OCI-LY1 (cell line): ENCODE data around the gene MAP3K7.

Source experiments
- EZH2 ChIP-seq: fragments of 200-600 bp; sonication (generic), shearing (Covaris generic); IDR thresholded peaks from 2 replicates; pipeline ENCODE4 v1.8.0; 2017; ENCODE audit warnings: borderline replicate concordance, mixed run types, mild to moderate bottlenecking, antibody characterized with exemption, low read length, moderate library complexity, mixed read lengths
- TF ChIP-seq, protein P1 (sequence below): fragments of 200-600 bp; sonication (generic), shearing (Covaris generic); IDR thresholded peaks from 2 replicates; pipeline ENCODE4 v1.5.1; 2017; ENCODE audit warnings: mild to moderate bottlenecking, antibody characterized with exemption, low read length, moderate library complexity, mixed read lengths

DNA sequence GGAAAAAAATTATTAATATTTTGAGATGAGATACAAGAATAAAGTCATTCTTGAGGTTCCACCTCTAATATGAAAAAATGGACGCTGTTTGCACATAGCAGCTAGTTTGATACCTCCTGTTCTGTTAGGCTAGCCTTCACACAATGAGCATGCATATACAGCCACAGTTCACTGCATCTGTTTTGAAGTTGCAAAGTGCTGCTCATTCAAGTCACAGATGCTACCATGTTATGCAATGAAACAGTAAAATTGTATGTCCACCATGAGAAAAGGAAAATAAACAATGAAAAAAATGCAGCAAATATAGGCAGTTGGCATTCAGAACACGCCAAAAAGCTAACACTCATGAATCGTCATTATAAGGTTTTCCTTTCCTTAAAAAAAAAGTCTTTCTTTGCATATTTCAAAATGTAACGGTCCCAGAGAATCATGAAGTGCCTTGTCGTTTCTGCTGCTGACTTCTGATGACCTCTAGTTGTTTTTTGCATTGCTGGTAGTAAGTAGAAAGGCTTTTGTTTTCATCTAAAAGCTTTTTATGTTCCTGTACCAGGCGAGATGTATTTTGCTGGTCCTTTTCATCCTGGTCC is 70.7 kb downstream of the MAP3K7 start:
- TF ChIP-seq, protein P1, sequence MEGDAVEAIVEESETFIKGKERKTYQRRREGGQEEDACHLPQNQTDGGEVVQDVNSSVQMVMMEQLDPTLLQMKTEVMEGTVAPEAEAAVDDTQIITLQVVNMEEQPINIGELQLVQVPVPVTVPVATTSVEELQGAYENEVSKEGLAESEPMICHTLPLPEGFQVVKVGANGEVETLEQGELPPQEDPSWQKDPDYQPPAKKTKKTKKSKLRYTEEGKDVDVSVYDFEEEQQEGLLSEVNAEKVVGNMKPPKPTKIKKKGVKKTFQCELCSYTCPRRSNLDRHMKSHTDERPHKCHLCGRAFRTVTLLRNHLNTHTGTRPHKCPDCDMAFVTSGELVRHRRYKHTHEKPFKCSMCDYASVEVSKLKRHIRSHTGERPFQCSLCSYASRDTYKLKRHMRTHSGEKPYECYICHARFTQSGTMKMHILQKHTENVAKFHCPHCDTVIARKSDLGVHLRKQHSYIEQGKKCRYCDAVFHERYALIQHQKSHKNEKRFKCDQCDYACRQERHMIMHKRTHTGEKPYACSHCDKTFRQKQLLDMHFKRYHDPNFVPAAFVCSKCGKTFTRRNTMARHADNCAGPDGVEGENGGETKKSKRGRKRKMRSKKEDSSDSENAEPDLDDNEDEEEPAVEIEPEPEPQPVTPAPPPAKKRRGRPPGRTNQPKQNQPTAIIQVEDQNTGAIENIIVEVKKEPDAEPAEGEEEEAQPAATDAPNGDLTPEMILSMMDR, result no peak
- TF ChIP-seq EZH2, result no peak
